Bronchial smooth muscle cell (primary cell): Measurements from ENCODE around the gene NALF2. TPM values are rescaled to one million over a fixed set of nuclear protein-coding genes. Genes with fewer than 3 reads are reported as not detected.

Experiments used
- total RNA-seq: library from RNA; depleted of rRNA; stranded (reverse); fragments of >200 nt; gene quantifications from 2 replicates; pipeline ENCODE4 v1.2.1, GENCODE V29; 2014

The NALF2 gene
- not detected in 2 replicates for total RNA-seq

DNA sequence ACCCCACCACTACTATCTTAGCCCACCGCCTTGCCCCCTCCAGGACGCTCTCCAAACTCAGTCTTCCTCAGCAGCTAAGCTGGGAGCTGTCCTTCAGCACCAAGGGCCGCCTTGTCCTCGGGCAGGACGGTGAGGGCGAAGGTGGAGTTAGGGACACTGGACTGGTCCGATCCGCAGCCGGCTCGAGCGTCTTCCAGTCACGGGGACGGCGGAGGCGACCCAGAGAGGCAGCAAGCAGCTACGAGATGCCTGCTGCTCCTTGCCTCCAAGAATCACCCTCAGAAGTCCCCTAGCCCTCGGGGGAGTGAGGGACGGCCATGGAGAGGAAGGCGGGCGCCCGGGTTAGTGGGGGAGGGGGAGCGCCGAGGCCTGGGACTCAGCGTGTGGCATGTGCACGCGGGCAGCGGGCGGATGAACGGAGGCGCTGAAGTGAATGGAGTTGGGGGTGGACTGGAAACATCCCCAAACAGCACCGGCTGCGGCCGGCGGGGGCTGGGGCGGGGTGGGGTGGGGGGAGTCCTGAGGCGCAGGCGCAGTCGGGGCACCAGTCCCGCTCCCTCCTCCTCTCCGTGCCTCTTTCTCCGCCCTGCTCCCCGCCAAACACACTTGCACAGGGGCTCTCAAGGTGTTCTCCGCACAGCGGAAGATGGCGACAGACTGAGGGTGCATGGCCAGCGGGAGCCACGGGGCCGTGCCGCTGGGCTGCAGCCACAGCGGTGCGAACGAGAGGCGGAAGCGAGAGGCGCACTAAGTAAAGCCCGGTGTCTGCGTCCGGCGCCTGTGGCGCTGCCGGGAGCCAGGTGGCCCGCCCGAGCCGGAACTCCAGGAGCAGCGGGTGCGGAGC, at the start of gene NALF2:
NALF2 (plus strand) TSS at position 545 of the 844 bp plus-strand sequence. CDS start 957 bp downstream, outside the sequence.

Other genes with a start within 250 kb of the NALF2 start
- gene EDA, start 111.8 kb downstream of the NALF2 start, total RNA-seq: under 0.01 and 0.09 TPM in 2 replicates